OCI-LY1 (cell line): Measurements from ENCODE around the gene PPP4R3C.

ENCODE experiments used
- CTCF ChIP-seq: fragments of 200-600 bp; sonication (generic), shearing (Covaris generic); IDR thresholded peaks from 2 replicates; pipeline ENCODE4 v1.5.1; 2017; ENCODE audit warnings: mild to moderate bottlenecking, antibody characterized with exemption, low read length, moderate library complexity, mixed read lengths
- EZH2 ChIP-seq: fragments of 200-600 bp; sonication (generic), shearing (Covaris generic); IDR thresholded peaks from 2 replicates; pipeline ENCODE4 v1.8.0; 2017; ENCODE audit warnings: borderline replicate concordance, mixed run types, mild to moderate bottlenecking, antibody characterized with exemption, low read length, moderate library complexity, mixed read lengths

- no peak for TF ChIP-seq CTCF
- no peak for TF ChIP-seq EZH2
Measured at GRCh38 chrX:27451324-27451723, 11.8 kb downstream of the PPP4R3C start.
